Measurements from ENCODE around the gene QRICH1. TPM values are rescaled to one million over a fixed set of nuclear protein-coding genes. Genes with fewer than 3 reads are reported as not detected.

QRICH1 gene
- total RNA-seq, 1 experiment from 2014 or later, result 151 TPM

GRCh38 chr3:49054344-49054862 lies 39.5 kb downstream of the QRICH1 start:
- Histone ChIP-seq H2BK15ac (ENCODE audit: low read depth, low read length) (no peak overlapping the region), H3T11ph (ENCODE audit: low read length) (no peak overlapping the region), H4K20me1 (ENCODE audit: control insufficient read depth, insufficient read depth, insufficient read length) (no peaks in the 10 kb centered on the region), H2BK20ac (ENCODE audit: low read depth, low read length, poor library complexity, severe bottlenecking) (no peak overlapping the region), H3K27ac (ENCODE audit: insufficient read length, low read depth, low read length) (no peak overlapping the region), H3K9me3 (ENCODE audit: control insufficient read depth, low read depth, low read length) (no peaks in the 10 kb centered on the region), H3K18ac (ENCODE audit: insufficient read length, low read depth, low read length) (no peak overlapping the region), H3K27me3 (ENCODE audit: insufficient read depth, low read length) (no peaks in the 10 kb centered on the region), H2BK120ac (ENCODE audit: low read depth, low read length, poor library complexity, severe bottlenecking) (no peak overlapping the region), H2AK5ac (ENCODE audit: insufficient read length, low read length) (no peak overlapping the region), H3K23ac (ENCODE audit: insufficient read length, low read depth, low read length) (no peak overlapping the region), H3K56ac (ENCODE audit: insufficient read length, low read depth, low read length) (no peak overlapping the region), H3K4ac (ENCODE audit: low read depth, low read length) (no peak overlapping the region), H4K91ac (ENCODE audit: insufficient read length, low read depth, low read length) (no peak overlapping the region), H2BK12ac (ENCODE audit: insufficient read length, low read depth, low read length) (no peak overlapping the region), H4K8ac (replicated peaks; ENCODE audit: insufficient read length, low read depth, low read length) (no peak overlapping the region), H2BK5ac (ENCODE audit: insufficient read length, low read length) (no peak overlapping the region), H3K4me1 (ENCODE audit: insufficient read depth, low read length) (no peaks in the 10 kb centered on the region), H3K14ac (ENCODE audit: insufficient read depth, low read length) (no peak overlapping the region), H3K23me2 (ENCODE audit: insufficient read length, low read depth, low read length, poor library complexity, severe bottlenecking) (no peaks in the 10 kb centered on the region), H3K79me2 (ENCODE audit: insufficient read depth, low read length) (peaks cover 3% of the 10 kb centered on the region; the same call in 1 of the 2 replicates), H4K5ac (ENCODE audit: insufficient read length, low read depth, low read length) (no peak overlapping the region), H2AFZ (ENCODE audit: low read length) (no peak overlapping the region), H3K79me1 (ENCODE audit: insufficient read depth, low read depth, low read length, poor library complexity, severe bottlenecking) (no peaks in the 10 kb centered on the region), H3K4me2 (ENCODE audit: insufficient read depth, insufficient read length, low read length) (no peak overlapping the region), H3K9ac (ENCODE audit: extremely low read depth, insufficient read length, low read length) (no peak overlapping the region)
- H3K27ac Mint-ChIP-seq, result no peak overlapping the region
- no CpG with 5 or more reads among the region's 2 CpGs for WGBS (ENCODE audit: extremely low coverage, insufficient read length, low lambda C conversion rate)
- peaks cover 40 to 76% (median 71%) of the 10 kb centered on the region in 3 experiments; a peak in 6 of 7 replicates for H3K36me3 Mint-ChIP-seq (ENCODE audit: insufficient read depth in 1 of 3, low read depth in 3 of 3)
- no peak for DNase-seq
- no peak overlapping the region for H3K4me3 Mint-ChIP-seq
- TF ChIP-seq CTCF (conservative IDR thresholded peaks at IDR 0.05), result no peak
- H3K9me3 Mint-ChIP-seq, result no peaks in the 10 kb centered on the region
- no peaks in the 10 kb centered on the region for H3K27me3 Mint-ChIP-seq (ENCODE audit: low read depth)
- H3K4me1 Mint-ChIP-seq, result no peaks in the 10 kb centered on the region
